NCI-H2227 (cell line): ENCODE data around the gene ZNF880.
A peak's percentile ranks its signal among the peaks of the same experiment; 100 is the strongest.
"Not testable (repeated sequence)": the region's sequence is repeated elsewhere in the genome, so short reads cannot be mapped to it uniquely, and the experiment has no call there.

Source experiments
- DNase-seq: peaks from one replicate; lab custom pipeline; 2025; ENCODE audit not compliant: unreplicated experiment; lab: John Stamatoyannopoulos, UW

The ZNF880 gene

DNA sequence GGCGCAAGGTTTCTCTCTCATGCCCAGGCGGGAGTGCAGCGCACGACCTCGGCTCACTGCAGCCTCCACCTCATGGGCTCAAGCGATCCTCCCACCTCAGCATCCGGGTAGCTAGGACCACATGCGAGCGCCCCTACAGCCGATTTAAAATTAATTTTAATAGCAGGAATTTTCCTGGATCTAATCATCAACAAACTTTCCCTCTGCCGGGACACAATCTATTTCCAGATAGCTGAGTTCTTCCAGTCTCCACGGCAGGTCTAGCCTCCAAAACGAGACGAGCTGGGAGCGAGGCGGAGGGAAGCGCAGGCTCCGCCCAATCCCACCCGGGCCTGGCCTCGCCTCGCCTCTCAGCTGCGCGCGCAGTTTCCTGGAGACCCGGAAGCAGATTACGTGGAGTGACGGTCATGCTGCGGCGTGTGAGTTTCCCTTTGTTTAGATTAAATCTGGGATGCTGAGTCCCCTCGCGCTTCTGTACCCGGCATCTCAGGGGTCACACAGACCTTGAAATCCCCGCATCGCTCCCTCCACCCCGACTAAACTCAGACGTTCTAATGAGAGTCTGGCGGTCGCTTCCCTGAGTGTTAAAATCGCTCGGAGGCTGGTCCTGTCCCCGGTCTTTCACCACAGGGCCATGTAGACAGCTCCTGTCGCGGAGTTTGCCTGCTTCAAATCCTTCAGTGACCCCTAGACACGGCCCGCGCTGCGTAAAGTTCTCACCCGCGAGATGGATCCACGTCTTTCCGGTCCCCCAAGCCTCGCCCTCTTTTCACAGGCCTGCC, at the start of gene ZNF880:
Gene ZNF880, plus strand, starts transcription at position 365 of the 782 bp plus-strand sequence. Its CDS starts 43 bp downstream, at position 408.
- no peak for DNase-seq

- no peak for DNase-seq
Observed at GRCh38 chr19:52322429-52322828, 47.3 kb upstream of the ZNF880 start.

GRCh38 chr19:52331757-52332156, 38.0 kb upstream of the ZNF880 start:
- DNase-seq = no peak

DNA sequence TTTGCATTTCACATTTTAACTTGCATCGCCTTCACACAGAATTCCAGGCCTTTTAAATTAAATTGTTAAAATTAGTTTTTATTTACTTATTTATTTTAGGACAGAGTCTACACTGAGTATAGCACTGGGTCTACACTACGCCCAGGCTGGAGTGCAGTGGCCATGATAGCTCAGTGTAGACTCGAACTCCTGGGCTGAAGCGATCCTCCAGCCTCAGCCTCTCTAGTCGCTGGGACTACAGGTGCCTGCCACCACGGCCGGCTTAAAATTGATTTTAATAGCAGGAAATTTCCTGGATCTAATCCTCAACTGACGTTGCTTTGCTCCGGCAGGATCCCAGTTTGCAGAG, 34.0 kb upstream of the ZNF880 start:
- DNase-seq = no peak

DNA sequence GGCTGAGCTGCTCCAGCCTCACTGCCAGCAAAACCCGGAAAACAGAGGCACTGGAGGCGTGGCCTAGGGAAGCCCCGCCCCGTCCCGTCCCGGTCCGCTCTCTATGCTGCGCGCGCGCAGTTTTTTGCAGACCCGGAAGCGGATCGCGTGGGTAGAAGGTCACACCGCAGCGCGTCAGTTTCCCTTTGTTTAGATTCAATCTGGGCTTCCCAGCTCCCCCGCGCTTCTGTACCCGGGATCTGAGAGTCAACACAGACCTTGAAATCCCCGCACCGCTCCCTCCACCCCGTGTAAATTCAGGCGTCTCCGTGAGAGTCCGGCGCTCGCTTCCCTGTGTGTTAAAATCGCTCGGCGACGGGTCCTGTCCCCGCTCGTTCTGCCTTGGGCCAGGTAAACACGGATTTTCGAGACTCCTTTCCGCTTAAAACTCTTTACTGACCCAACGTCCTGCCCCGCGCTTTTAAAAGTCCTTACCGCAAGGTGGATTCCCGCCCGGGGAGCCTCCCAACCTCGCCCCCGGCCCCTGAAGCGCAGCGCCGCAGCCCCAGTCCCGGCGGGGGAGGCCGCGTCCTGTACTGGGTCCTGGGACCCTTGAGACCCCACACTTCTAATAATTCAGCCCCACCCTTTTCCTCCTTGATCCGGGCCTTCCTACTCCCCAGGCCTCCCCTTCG, 33.5 kb upstream of the ZNF880 start, which contains the start of gene ZNF610:
Gene ZNF610, plus strand, starts transcription at position 127 of the 674 bp plus-strand sequence. CDS start 12,930 bp downstream, outside the sequence.
- peak; percentile 88 for DNase-seq

GRCh38 chr19:52336791-52337381, 32.8 kb upstream of the ZNF880 start:
- no peak for DNase-seq

DNA sequence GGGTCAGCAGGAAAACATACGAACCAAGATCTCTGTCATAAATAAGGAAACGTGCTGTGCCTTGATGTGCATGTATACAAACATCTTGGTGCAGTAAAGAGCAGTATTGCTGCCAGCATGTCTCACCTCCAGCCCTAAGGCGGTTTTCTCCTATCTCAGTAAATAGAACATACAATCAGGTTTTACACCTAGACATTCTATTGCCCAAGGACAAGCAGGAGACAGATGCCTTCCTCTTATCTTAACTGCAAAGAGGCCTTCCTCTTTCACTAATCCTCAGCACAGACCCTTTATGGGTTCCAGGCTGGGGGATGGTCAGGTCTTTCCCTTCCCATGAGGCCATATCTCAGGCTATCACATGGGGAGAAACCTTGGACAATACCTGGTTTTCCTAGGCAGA, 30.7 kb upstream of the ZNF880 start:
- not testable (repeated sequence) for DNase-seq

GRCh38 chr19:52343548-52343947, 26.2 kb upstream of the ZNF880 start:
- peak; percentile 7 for DNase-seq

DNA sequence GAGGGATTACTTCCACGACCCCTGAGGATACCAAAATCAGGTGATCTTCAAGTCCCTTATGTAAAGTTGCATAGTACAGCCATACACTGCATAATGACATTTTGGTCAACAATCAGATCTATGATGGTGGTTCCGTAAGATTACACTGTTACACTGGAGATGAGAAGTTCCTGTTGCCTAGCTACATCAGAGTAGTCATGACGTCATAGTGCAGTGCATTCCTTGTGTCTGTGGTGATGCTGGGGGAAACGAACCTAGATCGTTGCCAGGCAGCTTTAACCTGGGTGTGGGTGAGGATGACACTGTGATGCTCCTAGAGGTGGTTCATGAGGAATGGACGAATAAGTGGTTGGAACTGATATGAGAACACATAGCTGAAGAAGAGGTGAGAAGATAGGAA, 24.6 kb upstream of the ZNF880 start:
- no peak for DNase-seq

GRCh38 chr19:52351512-52351911, 18.2 kb upstream of the ZNF880 start:
- no peak for DNase-seq

- no peak for DNase-seq
Observed at GRCh38 chr19:52366414-52366824, 3.3 kb upstream of the ZNF880 start.

- DNase-seq = no peak
Observed at GRCh38 chr19:52370341-52370710, 603 bp downstream of the ZNF880 start.

- DNase-seq = no peak
Observed at GRCh38 chr19:52391135-52391534, 21.4 kb downstream of the ZNF880 start.

- peak; percentile 94 for DNase-seq
Observed at GRCh38 chr19:52397310-52398080, 27.8 kb downstream of the ZNF880 start, which contains the start of gene ZNF528. TSS of gene ZNF528 (plus strand) at chr19:52397849. CDS start at chr19:52402014, 4,165 bp downstream.

- peak; percentile 12 for DNase-seq
Observed at GRCh38 chr19:52398081-52398441, 28.3 kb downstream of the ZNF880 start.

- DNase-seq = no peak
Observed at GRCh38 chr19:52410276-52410675, 40.6 kb downstream of the ZNF880 start.

- no peak for DNase-seq
Observed at GRCh38 chr19:52415711-52416110, 46.0 kb downstream of the ZNF880 start.

DNA sequence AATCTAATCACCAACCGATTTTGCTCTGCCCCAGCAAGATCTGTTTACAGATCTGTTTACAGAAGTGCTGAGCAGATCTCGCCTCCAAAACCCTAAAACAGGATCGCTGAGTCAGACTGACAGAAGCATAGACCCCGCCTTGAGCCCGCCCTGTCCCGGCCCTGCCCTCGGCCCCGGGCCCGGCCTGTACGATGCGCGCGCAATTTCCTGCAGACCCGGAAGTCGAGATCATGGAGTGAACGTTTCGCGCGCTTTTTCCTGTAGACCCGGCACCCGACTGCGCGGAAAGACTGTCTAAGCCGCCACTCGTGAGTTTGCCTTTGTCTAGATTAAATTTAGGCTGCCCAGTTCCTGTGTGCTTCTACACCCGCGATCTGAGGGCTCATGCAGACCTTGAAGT, 59.2 kb downstream of the ZNF880 start, which contains the start of gene ZNF534:
Gene ZNF534, plus strand, starts transcription at position 212 of the 400 bp plus-strand sequence. CDS start 2,327 bp downstream, outside the sequence.
- DNase-seq = no peak
